NCI-H2227 (cell line): Measurements from ENCODE around the gene DTYMK.

Experiments
- DNase-seq: peaks from one replicate; lab custom pipeline; 2025; ENCODE audit not compliant: unreplicated experiment; lab: John Stamatoyannopoulos, UW

The DTYMK gene

DNA sequence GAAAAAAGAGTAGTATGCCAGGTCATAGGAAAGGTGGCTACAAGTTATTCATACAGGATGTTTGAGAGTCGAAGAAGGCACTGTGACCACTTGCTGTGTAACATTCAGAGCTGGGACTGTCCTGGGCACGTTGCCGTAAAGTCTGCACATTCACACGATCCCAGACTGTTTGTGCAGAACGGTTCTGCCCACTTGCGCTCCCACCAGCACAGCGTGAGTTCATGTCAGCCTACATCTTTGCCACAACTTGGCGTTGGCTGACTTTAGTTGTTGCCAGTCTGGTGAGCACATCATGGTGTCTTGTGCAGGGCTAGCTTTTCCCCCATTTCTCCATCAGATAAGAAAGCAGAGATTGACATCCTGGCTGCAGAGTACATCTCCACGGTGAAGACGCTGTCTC, 22.3 kb upstream of the DTYMK start:
- no peak for DNase-seq

DNA sequence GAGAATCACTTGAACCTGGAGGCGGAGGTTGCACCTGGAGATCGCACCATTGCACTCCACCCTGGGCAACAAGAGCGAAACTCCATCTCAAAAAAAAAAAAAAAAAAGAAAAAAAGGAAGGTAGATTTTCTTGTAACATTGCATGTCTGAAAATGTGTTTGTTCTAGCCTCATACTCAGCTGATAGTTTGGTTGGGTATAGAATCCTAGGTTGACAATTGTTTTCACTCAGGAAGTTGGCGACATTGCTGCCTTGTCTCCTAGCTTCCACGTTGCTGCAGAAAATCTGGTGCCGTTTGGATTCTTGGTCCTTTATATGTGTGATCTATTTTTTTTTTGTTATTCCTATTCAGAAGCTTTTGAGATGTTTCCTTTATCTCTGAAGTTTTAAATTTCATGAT, 19.9 kb upstream of the DTYMK start:
- no peak for DNase-seq

DNA sequence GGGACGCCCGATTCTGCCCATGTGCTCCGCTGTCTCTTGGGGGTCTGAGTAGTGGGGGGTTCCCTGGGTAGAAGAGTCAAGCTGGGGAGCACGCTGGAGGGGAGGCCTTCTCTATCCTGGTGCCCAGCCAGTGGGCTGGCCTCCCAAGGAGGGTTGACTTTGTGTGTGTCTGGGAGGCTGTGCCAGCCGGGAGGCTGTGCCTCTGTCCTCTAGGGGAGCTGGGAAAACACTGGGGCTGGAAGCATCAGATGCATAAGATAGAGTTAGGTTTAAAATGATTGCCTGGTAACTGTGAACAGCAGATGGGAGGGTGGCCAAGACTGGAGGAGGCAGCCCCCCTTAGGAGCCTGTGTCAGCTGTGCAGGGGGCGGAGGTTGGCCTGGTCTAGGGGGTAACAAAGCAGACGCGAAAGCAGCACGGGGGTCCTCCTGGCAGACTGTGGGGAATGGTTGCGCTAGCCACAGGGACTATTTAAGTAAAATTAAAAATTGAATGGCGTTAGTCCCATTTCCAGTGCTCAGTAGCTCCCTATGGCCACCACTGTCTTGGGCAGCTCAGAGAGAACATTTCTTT, 16.5 kb upstream of the DTYMK start:
- DNase-seq: peak; percentile 56

DNA sequence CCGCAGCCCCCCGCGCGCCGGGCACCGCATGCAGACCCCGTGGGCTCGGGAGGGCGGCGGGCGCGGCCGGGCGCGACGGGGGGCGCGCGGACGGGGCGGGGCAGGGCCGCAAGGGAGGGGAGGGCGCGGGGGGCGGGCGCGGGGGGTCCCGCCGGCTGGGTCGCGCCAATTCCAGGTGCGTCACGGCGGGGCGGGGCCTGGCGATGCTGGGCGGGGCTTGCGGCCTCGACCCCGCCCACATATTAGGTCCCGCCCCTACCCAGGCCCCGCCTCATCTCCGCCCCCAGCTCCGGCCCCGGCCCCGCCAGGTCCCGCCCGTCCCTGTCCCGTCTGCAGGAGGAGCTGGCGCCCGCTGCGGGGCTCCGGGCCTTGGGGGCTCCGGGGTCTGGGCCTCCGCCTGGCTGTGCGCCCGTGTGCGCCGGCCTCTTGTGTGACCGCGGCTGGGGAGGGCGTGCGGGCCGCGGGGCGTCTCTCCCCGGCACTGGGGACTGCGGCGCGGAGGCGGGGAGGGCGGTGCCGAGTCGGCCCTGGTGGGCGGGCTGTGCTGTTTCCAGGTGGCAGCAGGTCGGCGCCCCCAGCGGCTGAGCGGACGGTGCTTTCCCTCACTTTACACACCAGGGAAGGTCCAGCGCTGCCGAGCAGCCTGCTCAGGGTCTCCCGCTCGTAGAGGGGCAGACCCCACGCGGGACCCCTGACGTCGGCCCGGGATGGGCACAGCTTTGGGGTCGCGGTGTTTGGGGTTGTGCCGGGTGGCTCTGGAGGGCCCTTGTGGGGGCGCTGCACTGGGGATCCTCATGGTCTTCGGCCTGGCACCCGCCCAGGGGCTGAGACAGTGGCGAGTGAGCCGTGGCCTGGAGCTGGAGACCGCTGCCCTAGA, 15.8 kb upstream of the DTYMK start:
- DNase-seq: peak; percentile 92

DNA sequence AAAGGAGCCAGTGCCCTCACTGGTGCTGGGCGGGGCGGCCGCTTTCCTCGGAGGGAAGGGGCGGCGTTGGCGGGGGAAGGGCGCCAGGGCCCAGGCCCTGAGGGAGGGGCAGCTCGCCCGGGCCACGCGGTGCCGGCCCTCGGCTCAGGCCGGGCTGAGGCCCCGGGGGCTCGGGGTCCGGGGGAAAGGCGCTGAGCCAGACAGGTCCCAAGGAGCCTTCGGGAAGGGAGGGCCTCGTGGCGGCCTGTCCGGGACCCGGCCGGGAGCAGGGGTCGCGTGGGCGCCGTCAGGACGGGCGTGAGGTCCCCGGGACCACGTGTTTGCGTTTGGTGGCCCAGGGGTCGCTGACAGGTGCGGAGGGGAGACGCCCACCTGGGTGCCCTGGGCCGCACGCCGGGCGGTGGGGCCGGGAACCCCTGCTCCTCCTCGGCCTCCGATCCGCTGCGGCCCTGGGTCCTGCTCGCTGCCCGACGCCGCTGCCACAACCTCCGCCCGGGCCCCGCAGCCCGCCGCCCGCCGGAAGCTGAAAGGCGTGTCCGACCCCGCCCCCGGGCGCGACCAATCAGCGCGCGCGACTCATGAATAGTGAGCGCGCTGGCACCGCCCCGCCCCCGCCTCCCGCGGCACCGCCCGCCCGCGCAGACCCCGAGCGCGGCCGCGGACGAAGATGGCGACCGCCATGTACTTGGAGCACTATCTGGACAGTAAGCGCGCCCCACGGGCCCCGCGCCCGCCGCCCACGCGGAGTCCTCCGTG, 15.0 kb upstream of the DTYMK start, which contains the start of gene ING5:
Gene ING5, plus strand, starts transcription at position 641 of the 756 bp plus-strand sequence. Its CDS starts 27 bp downstream, at position 668.
- peak; percentile 97 for DNase-seq

DNA sequence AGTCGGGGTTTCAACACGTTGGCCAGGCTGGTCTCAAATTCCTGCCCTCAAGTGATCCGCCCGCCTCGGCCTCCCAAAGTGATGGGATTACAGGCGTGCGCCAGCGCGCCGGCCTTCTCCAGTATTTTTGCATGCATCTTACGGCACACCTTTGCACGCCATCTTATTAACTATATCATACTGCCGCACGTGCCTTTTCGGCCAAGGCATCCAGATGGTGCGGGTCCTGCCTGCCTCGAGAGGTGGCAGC, 14.5 kb upstream of the DTYMK start:
- DNase-seq: no peak

DNA sequence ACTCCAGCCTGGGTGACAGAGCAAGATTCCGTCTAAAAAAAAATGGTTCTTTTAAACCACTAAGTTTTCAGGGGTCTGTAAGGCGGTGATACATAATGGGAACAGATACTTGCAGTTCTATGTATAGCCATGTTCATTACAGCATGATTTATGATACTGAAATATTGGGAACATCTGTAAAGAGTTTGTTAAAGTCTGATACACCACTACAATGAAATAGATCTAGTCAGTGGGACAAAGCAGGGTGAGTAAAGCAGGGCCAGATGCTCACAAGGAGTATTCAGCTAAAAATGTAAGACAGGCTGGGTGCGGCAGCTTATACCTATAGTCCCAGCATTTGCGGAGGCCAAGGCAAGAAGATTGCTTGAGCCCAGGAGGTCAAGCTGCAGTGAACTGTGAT, 9.0 kb upstream of the DTYMK start:
- DNase-seq: no peak

DNA sequence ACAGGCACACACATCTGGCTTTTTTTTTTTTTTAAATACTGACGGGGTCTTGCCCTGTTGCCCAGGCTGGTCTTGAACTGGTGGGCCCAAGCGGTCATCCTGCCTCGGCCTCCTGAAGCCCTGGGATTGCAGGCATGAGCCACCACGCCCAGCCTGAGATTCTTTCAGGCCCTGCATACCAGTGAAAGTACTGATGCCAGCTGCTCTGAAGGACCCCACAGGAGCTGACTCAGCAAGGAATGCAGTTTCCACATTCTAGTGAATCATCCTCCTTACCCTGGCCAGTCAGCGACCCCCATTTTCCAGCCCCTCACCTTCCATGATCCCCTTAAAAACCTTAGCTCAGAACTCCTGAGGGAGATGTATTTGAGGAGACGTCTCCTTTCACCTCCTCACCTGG, 5.8 kb upstream of the DTYMK start:
- DNase-seq: no peak

DNA sequence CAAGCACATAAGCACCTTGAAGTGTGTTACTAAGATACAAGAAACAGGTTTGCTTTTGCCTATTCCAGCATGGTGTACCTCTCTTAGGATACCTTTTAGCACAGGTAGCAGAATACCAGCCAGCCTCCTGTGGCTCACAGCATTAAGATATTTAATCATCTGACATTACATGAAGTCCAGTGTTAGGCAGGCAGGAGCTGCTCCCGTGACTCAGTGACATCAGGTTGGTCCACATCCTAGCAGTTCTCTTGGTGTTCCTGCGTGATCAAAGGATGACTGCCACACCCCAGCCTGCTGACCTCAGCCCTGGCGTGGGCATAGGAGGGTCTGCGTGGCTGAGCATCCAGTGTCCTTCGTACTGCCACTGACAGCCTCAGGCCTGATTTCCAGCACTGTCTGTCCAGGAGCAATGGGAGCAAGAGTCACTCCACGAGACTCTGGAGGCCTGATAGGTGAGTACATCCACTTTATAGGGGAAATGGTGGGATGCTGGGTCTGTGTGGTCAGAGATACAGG, 3.6 kb upstream of the DTYMK start:
- DNase-seq: no peak

DNA sequence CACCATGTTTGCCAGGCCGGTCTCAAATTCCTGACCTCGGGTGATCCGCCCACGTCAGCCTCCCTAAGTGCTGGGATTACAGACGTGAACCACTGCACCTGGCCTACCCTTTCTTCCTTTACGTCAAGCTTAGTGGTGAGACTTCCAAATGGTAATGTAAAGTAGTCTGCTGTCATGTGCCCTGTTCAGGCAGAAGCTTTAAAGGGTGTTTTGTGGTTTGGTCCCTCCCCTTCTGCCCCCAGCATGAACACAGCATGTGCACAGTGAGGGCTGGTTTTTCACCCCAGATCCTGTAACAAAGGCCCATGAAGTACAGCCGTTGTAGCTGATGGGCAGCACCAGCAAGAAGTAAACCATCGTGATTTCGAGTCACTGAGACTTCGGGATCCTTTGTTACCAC, 2.7 kb upstream of the DTYMK start:
- DNase-seq: no peak

DNA sequence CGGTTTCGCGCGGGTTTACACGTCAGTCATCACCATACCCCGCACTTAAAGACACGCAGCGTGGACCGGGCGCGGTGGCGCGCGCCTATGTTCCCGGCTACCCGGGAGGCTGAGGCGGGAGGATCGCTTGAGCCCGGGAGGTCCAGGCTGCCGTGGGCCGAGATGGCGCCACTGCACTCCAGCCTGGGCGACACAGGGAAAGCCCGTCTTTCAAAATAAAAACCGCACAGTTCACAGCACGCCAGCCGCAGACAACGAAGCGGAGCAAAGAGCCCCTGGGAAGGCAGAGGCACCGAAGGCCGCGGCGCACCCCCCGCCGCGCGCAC, 328 bp downstream of the DTYMK start:
- DNase-seq: no peak

DNA sequence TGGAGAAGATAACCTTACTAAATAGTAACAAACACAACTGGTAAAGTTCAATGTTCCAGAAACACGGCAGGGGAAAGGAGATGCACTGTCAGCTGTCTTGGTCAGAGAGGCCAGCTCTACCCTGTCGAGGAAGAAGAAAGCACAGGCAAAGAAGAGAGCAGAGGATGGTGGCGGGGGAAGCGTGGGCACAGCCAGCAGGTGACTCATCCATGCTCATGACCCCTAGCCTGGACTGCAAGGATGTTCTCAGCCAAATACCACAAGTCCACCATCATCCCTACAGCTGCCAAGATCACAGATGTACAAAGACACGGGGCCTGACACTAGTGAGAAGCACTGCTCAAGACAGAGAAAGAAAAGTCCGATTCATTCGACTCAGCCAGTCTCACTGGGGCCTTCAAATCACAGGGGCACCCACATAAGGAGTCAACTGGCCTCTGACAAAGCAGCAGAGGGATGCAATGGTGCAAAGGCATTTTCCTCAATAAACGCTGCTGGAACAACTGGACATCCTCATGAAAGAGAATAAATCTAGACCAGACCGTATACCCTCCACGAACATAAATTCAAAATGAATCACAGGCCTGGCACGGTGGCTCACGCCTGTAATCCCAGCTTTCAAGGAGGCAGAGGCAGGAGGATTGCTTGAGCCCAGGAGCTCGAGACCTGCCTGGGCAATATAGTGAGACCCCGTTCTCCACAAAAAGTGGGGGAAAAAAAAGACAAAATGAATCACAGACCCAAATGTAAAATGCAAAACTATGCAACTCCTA, 5.6 kb downstream of the DTYMK start:
- no peak for DNase-seq

DNA sequence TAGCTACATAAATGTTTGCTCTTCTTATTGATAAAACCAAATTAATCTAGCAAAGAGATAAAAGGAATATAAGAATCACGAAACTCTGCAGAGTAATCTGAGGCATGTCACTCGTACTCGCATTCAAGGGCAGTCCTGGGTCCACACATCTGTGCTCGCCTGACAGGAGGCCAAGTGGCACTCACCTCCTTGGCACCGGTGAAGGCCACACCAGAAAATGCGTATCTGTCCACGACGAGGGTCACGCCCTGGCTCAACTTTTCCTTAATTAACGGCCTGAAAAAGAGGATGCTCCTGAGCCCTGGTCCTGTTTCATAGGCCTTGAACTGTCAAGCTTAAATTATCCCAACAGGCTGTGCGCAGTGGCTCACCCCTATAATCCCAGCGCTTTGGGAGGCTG, 6.6 kb downstream of the DTYMK start:
- DNase-seq: no peak

DNA sequence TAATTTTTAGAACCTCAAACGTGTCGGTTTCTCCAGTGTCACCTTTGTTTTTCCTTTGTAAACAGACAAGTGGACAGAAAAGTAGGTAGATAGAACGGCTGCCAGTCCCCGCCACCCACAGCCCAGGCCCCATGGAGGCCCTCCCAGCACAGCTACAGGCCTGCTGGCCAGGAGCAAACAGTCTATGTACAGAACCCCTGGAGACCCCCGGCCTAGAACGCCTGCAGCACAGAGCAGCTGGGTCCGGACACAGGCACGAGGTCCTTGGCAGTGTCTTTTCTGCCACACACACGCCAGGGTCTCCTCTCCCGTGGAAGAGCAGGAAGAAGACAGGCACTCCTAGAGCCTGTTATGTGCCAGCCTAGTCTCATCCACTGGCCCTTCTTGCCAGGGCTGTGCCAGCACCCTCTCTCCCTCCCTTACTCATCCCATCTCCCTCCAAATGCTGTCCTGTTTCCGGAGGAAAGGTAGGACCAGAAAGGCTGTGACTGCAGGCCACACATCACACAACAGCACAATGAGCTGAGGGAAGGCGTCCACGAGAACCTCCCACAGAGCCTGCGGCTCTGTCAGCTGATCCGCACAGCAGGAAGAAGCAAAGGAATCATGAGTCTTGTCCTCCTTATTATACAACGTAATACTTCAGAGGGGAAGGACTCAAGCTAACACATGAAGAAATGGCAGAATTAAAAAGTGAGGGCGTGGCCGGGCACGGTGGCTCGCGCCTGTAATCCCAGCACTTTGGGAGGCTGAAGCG, 7.7 kb downstream of the DTYMK start:
- no peak for DNase-seq

DNA sequence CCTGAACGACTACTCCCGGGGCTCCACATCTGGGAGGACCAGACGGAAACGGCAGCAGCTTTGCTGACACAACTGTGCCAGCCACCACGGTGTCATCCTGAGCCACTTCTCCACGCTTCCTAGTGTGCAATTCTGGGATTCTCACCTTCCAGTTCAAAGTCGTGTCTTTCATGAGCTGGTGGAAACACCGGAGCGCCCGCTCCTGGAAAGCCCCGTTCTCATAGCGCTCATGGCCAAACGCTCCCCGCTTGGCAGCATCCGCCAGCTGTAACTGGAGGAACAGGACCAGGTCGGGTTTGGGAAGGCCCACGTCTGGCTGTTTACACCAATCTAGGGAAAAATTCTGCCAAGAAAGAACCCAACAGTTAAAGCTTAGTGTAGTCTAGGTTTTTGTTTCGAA, 8.3 kb downstream of the DTYMK start:
- no peak for DNase-seq

DNA sequence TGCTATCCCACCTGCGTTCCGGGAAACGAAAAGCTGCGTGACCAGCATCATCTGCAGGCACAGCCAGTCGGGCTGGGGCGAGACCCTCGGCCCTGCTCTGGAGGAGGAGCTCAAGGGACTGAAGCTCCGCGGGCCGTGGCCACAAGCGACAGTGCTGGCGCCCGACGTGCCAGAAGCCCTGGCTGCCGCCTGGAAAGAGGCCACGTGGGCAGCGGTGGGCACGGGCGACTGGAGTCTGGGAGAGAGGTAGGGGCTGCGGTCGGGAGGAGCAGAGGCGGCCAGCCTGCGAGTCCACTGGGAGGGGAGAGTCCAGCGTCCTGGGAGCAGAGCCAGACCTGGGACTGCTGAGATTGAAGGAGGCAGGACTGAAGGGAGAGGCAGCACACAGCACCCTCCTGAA, 9.2 kb downstream of the DTYMK start:
- no peak for DNase-seq

DNA sequence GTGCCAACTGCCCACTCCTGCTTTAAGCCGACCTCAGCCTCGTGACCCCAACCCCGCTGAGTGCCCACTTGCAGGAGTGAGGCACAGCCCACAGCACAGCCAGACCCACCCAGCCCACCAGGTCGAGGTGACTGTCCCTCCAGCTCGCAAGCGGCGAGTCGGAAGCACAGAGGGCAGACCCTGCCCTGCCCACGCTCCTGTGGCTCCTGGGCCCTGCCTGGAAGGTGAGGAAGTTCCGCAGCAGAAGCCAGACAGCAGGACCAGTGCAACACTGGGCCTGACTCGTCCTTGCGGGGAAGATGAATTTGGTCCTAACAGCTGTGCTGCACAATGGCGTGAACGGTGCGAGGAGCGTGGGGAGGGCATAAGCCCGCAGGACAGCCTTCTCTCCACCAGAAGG, 9.9 kb downstream of the DTYMK start:
- no peak for DNase-seq

DNA sequence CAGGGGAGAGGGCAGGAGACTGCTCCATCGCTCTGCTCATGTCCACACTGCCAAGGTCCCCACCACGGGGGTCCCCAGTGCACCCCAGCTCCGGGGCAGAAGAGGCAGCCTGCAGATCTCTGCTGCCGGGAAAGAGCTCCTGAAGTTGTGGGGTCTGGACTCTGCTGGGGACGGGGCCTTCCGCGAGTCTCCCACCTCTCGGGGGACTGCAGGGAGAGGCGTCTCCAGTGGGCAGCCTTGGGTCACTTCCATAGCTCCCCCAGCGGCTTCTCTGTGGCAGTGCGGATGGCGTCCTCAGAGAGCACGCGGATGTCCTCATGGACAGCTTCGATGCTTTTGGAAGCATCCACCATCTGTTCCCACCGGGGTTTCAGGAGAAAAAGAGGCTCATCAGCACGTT, 10.7 kb downstream of the DTYMK start:
- no peak for DNase-seq

DNA sequence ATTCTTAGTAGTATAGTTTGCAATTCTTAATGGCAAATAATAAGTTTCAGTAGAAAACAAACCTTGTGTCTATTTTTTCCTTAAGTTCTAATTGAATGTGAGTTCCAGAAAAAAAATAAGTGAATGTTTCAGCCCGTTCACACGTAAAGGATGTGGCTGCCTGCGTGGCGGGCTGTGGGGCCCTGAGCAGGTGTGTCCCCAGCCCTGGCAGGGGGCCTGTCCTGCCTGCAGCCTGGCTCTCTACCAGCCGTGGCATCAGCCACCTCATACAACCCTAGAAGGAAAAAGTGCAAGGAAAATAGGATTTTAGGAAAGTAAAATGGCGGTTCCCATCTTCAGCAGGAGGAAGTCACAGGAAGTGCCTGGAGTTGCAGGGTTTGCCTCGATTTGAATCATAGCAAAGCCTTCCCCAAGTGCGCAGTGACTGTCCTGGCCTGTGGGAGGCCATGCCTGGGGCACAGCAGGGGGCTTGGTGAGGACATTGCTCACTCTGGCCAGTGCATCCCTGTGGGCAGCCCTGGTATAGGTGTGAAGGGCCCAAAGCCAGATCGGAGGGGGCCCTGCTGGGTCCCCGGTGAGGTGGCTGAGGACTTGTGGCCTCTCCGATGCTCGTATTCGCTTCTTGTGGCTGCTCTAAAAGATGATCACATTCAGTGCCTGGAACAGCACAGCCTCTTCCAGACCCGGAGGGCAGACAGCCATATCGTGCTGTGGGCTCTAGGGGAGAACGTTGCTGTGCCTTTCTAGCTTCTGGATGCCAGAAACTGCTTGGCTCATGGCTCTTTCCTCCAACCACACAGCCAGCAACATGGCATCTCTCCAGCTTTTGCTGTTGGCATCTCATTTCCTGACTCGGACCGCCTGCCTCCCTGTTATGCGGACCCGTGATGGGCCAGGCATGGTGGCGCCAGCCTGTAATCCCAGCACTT, 12.6 kb downstream of the DTYMK start:
- no peak for DNase-seq

DNA sequence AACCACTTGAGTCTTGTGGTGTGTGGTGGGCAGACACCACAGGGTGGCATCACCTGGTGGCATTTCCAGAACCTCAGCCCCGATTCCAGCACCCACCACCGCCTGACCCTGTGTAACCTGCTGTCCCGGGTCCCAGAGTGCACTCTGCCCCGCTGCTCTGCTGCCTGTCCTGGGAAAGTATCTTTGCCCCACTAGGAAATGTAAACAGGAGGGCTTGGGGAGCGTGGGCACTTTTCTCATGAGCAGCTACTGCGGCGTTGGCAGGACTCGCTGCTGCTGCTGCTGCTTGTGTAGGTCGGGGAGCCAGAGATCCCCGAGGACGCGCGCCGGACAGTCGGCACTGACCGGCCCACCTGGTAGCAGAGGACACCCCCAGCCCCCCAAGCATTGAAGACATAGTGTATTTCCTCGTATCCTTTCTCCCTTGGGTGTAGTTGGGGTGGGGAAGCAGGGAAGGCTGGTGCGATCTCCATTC, 13.4 kb downstream of the DTYMK start:
- no peak for DNase-seq
